Airway epithelial cell (primary cell): ENCODE data around the gene MINDY2. TPM values are rescaled to one million over a fixed set of nuclear protein-coding genes. Genes with fewer than 3 reads are reported as not detected.

ENCODE experiments used
- total RNA-seq: library from RNA; depleted of rRNA; stranded (reverse); fragments of >200 nt; gene quantifications from 2 replicates; pipeline ENCODE4 v1.2.3, GENCODE V29; 2015

Gene MINDY2
- 6.7 and 9.8 TPM in 2 replicates for total RNA-seq

GRCh38 chr15:58770857-58771620 lies at the start of gene MINDY2:
MINDY2 (plus strand) TSS chr15:58771302; CDS start chr15:58771396, 94 bp downstream.

GRCh38 chr15:58749532-58750337 lies 21.4 kb upstream of the MINDY2 start, which contains the start of gene ADAM10:
ADAM10 (minus strand) TSS chr15:58749707; CDS start chr15:58749534, 173 bp downstream.

Other genes with a start within 250 kb of the MINDY2 start
- 67.4 and 75.1 TPM in 2 replicates for gene ADAM10, start 21.6 kb upstream of the MINDY2 start, total RNA-seq
- gene SLTM, start 162.4 kb downstream of the MINDY2 start, total RNA-seq: 41.3 and 51.0 TPM in 2 replicates
- gene RNF111, start 216.4 kb downstream of the MINDY2 start, total RNA-seq: 11.0 and 19.6 TPM in 2 replicates